ENCODE data around the gene ORC2. TPM values are rescaled to one million over a fixed set of nuclear protein-coding genes. Genes with fewer than 3 reads are reported as not detected.

The ORC2 gene
- total RNA-seq, 4 donors from 2014 or later: 25.2 to 40.3 (median 34.0) TPM

GRCh38 chr2:200922439-200922838, 41.0 kb downstream of the ORC2 start:
- Histone ChIP-seq H3K9me3 (no peaks in the 10 kb centered on the region), H3K27ac (no peak overlapping the region), H3K4me1 (no peaks in the 10 kb centered on the region), H3K36me3 (peaks cover 27 to 67% of the 10 kb centered on the region in 2 donors), H3K4me3 (replicated peaks in 1 of 3) (no peak overlapping the region), H3K27me3 (no peaks in the 10 kb centered on the region)
- 90 to 94% methylated on average over 6 of the region's 6 CpGs for WGBS, 2 donors
- intact Hi-C loops (cut with DNase I): no loop called here
- no peak for DNase-seq
- no peak for TF ChIP-seq POLR2A (IDR thresholded peaks at IDR 0.05)
- TF ChIP-seq, protein P1, sequence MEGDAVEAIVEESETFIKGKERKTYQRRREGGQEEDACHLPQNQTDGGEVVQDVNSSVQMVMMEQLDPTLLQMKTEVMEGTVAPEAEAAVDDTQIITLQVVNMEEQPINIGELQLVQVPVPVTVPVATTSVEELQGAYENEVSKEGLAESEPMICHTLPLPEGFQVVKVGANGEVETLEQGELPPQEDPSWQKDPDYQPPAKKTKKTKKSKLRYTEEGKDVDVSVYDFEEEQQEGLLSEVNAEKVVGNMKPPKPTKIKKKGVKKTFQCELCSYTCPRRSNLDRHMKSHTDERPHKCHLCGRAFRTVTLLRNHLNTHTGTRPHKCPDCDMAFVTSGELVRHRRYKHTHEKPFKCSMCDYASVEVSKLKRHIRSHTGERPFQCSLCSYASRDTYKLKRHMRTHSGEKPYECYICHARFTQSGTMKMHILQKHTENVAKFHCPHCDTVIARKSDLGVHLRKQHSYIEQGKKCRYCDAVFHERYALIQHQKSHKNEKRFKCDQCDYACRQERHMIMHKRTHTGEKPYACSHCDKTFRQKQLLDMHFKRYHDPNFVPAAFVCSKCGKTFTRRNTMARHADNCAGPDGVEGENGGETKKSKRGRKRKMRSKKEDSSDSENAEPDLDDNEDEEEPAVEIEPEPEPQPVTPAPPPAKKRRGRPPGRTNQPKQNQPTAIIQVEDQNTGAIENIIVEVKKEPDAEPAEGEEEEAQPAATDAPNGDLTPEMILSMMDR (IDR thresholded peaks at IDR 0.05): no peak

GRCh38 chr2:200913654-200914053, 49.8 kb downstream of the ORC2 start:
- no peak overlapping the region for H3K27ac ChIP-seq
- no peak for DNase-seq
- no peaks in the 10 kb centered on the region for H3K9me3 ChIP-seq
- H3K4me3 ChIP-seq (replicated peaks in 1 of 3): no peak overlapping the region
- intact Hi-C loops (cut with DNase I): loop anchor here (10.0 kb wide), 1 partner anchor 51 kb away; the partner anchor contains the start of gene ORC2
- no peak for TF ChIP-seq POLR2A (IDR thresholded peaks at IDR 0.05)
- TF ChIP-seq, protein P1 (IDR thresholded peaks at IDR 0.05): no peak
- no peaks in the 10 kb centered on the region for H3K4me1 ChIP-seq
- peaks cover 50 to 61% of the 10 kb centered on the region in 2 donors for H3K36me3 ChIP-seq
- H3K27me3 ChIP-seq: no peaks in the 10 kb centered on the region

- H3K9me3 ChIP-seq: no peaks in the 10 kb centered on the region
- DNase-seq: no peak
- H3K27me3 ChIP-seq: no peaks in the 10 kb centered on the region
- no peaks in the 10 kb centered on the region for H3K4me1 ChIP-seq
- WGBS, 2 donors: 95% methylated on average over 4 of the region's 4 CpGs
- intact Hi-C loops (cut with DNase I): loop anchor here (10.0 kb wide), 2 partner anchors 55 to 265 kb away; partner anchors contain the start of gene ORC2
- H3K27ac ChIP-seq: no peak overlapping the region
- peaks cover 36 to 42% of the 10 kb centered on the region in 2 donors for H3K36me3 ChIP-seq
- no peak overlapping the region for H3K4me3 ChIP-seq (replicated peaks in 1 of 3)
- TF ChIP-seq, protein P1 (IDR thresholded peaks at IDR 0.05): no peak
- TF ChIP-seq POLR2A (IDR thresholded peaks at IDR 0.05): no peak
These were observed 53.5 kb downstream of the ORC2 start for GRCh38 chr2:200909958-200910357.

DNA sequence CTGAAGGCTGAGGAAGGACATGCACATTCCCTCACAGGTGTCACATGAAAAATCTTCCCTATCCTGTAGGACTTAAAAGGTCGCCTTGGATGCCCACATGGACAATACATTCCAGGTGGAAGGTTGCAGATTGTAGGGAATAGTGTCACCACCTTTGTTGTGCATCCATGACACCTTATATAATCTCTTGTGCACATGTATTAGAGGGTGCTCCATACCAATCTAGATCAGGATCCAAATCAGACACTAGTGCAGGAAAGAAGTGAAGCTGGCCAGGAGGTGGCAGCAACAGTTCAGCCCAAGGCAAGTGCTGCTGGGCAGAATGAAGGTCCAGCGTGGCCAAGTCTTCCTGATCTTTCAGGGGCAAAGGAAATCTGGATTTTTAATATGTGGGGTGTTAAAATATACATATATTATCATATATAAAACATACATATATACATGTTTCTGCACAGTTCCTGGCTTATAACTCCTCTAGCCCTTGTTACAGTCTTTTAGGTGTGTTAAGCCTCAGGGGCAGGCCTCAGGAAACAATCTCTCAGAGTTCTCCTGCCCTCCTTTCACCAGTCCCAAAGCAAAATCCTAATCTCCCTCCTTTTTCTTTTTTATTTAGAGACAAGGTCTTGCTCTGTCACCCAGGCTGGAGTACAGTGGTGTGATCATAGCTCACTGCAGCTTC, 57.7 kb downstream of the ORC2 start:
- intact Hi-C loops (cut with DNase I): loop anchor here (10.0 kb wide), 1 partner anchor 269 kb away; no protein-coding TSS in a partner anchor
- no peaks in the 10 kb centered on the region for H3K9me3 ChIP-seq
- H3K4me3 ChIP-seq (replicated peaks in 1 of 3): no peak overlapping the region
- WGBS, 2 donors: 50 to 62% methylated on average over 2 of the region's 2 CpGs
- no peaks in the 10 kb centered on the region for H3K4me1 ChIP-seq
- peaks cover 17 to 20% of the 10 kb centered on the region in 2 donors for H3K36me3 ChIP-seq
- TF ChIP-seq POLR2A (IDR thresholded peaks at IDR 0.05): no peak
- TF ChIP-seq, protein P1 (IDR thresholded peaks at IDR 0.05): peak in 4 of 6 experiments; percentile 44 to 70 (median 64)
- DNase-seq: peak; percentile 70 to 75
- H3K27ac ChIP-seq: no peak overlapping the region
- no peaks in the 10 kb centered on the region for H3K27me3 ChIP-seq

DNA sequence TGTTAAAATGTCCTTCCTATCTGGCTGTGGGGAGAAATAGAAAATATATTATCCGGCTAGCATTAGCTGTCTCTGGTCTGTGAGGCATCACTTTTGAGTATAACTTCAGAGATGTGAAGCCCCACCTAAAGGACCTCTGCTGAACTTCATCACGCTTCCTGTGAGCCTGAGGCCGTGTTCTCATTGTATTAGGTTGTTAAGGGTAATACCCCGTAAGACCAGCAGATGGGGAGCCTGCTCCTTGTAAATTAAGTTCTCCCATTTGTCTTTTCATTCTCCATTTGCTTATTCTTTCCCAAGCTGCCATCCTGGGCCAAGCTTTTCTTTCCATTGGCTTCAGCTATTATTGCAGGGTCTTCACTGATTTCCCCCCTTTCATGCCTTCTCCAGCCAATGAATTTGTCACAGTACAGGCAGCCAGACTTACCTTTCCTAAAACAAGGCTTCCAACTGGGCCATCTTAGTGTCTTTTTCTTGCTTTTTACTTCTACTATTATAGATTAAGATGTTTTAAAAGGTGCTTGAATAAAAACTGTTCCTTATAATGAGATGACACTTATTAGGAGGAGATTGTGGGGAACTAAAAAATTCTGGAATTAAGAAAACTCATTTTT, 61.9 kb downstream of the ORC2 start:
- H3K4me3 ChIP-seq (replicated peaks in 1 of 3): no peak overlapping the region
- H3K36me3 ChIP-seq: peaks cover 21 to 24% of the 10 kb centered on the region in 2 donors
- TF ChIP-seq, protein P1 (IDR thresholded peaks at IDR 0.05): peak in 5 of 6 experiments; percentile 50 to 87 (median 70)
- no peak for TF ChIP-seq POLR2A (IDR thresholded peaks at IDR 0.05)
- no peaks in the 10 kb centered on the region for H3K4me1 ChIP-seq
- DNase-seq: peak; percentile 66 to 70
- 25 to 27% methylated on average over 4 of the region's 4 CpGs for WGBS, 2 donors
- intact Hi-C loops (cut with DNase I): loop anchor here (5.0 to 10.0 kb wide), 2 partner anchors 166 to 273 kb away; no protein-coding TSS in a partner anchor
- no peak overlapping the region for H3K27ac ChIP-seq
- no peaks in the 10 kb centered on the region for H3K27me3 ChIP-seq
- H3K9me3 ChIP-seq: no peaks in the 10 kb centered on the region
